HG02840 (cell line): ENCODE data around the gene APH1A.
A peak's percentile ranks its signal among the peaks of the same experiment; 100 is the strongest.
"Not testable (repeated sequence)": the region's sequence is repeated elsewhere in the genome, so short reads cannot be mapped to it uniquely, and the experiment has no call there.

Experiments
- ATAC-seq: cut with Tn5 transposase; IDR thresholded peaks from one replicate; pipeline ENCODE4 v1.9.1; 2021; ENCODE audit warnings: mild to moderate bottlenecking, moderate library complexity, moderate number of reproducible peaks; ENCODE audit not compliant: unreplicated experiment, low FRiP score

The APH1A gene

DNA sequence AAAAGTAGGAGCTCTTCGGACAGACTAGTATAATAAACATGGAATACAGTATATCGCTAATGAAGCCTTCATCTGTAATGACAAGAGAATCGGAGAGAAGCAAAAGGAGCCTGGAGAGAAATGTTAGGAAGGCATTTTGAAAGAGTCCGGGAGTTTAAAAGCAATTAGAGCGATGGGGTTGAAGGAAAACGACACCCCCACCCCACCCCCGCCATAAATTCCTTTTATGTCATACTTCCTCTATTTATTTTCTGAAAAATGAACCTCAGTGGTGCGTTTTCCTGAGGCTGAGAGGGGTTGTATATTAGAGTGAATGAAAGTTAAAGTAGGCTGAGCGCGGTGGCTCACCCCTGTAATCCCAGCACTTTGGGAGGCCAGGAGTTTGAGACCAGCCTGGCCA is 635 bp upstream of the APH1A start:
- no peak for ATAC-seq

DNA sequence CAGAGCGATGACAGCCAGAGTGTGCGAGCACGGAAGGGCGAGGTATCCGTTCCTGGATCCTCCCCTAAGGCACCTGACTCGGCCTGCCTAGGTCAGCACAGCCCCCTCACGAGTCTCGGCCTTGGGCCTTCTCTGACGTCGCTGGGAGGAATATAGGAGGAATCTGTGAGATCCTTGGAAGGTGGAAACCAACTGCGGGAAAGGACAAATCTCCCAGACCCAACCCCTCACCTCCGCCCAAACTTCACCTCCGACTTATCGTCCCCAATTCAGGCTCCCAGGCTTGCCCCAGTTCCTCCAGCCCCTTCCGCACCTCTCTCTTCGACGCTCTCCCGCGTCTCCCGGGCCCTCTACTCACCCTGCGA is 494 bp downstream of the APH1A start:
- peak; percentile 17 for ATAC-seq

DNA sequence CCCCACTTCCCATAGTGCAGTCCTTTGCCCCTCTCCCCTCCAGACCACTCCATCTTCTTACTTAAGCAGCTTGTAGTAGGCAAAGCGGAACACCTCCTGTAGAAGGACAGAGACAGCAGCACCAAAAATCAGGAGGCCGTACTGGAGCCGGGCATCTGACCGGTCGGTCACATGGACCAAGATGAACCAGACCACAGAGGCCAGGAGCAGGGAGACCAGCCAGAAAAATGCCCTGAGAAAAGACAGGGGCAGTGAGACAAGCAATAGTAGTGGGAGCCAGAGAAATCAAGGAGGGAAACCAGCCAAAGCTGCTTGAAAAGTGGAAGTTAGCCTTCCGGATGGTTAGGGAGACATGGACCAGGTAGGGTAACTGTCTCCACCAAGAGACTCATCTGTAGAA is 920 bp downstream of the APH1A start:
- ATAC-seq: no peak

DNA sequence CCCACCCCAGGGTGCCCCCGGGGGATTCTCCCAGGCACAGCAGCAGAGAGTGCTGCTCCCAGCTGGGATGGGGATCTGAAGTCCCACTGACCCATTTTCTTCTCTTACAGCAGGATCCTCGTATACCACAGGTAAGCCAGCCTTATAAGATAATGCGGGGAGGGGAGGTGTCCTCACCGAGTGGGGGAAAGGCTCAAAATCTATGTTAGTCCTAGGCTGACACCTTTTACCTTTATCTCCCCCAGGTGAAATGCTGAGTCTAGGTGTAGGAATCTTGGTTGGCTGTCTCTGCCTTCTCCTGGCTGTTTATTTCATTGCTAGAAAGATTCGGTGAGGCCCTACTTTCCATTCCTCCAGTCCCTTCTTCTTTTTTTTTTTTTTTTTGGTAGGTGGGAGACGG is 5.3 kb downstream of the APH1A start:
- ATAC-seq: no peak

DNA sequence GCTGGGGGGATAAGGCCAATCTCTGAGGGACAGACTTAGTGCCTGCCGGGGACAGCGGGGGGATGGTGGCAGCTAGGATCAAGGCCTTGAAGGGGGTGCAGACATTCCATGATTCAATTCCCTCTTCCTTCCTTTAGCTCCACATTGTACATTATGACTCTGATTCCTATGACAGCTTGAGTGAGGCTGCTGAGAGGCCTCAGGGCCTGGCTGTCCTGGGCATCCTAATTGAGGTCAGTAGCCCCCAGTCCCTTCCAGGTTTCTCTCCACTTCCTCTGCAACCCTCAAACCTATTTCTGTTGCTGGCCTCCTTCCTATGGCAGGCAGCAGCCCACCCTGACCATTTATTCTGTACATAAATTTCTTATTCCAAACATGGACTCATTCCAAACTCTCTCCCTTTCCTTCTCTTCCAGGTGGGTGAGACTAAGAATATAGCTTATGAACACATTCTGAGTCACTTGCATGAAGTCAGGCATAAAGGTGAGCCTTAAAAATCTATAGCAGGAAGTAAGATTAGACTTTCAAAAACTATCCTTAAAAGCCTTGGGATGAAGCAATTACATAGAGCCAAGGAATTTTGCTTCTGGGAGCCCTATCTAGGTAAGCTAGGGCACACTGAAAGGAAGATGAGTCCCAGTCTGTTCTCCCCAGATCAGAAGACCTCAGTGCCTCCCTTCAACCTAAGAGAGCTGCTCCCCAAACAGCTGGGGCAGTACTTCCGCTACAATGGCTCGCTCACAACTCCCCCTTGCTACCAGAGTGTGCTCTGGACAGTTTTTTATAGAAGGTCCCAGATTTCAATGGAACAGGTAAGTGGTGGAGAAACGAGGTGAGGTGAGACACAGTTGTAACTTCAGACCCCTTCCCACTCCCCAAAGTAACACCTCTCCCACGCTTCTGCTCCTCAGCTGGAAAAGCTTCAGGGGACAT is 6.2 kb downstream of the APH1A start:
- no peak for ATAC-seq

DNA sequence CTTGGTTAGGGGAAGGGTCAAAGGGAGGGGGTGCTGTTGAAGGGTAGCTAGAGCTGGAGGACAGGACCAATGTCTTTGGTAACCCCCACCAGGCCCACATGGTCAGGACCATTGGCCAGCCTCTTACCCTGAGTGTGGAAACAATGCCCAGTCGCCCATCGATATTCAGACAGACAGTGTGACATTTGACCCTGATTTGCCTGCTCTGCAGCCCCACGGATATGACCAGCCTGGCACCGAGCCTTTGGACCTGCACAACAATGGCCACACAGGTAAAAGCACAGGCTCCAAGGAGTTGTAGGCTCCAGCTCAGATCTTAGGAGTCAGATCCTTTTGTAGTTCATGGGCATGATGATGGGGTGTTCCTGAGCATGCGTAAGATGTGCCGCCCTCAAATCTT is 7.4 kb downstream of the APH1A start:
- ATAC-seq: no peak

DNA sequence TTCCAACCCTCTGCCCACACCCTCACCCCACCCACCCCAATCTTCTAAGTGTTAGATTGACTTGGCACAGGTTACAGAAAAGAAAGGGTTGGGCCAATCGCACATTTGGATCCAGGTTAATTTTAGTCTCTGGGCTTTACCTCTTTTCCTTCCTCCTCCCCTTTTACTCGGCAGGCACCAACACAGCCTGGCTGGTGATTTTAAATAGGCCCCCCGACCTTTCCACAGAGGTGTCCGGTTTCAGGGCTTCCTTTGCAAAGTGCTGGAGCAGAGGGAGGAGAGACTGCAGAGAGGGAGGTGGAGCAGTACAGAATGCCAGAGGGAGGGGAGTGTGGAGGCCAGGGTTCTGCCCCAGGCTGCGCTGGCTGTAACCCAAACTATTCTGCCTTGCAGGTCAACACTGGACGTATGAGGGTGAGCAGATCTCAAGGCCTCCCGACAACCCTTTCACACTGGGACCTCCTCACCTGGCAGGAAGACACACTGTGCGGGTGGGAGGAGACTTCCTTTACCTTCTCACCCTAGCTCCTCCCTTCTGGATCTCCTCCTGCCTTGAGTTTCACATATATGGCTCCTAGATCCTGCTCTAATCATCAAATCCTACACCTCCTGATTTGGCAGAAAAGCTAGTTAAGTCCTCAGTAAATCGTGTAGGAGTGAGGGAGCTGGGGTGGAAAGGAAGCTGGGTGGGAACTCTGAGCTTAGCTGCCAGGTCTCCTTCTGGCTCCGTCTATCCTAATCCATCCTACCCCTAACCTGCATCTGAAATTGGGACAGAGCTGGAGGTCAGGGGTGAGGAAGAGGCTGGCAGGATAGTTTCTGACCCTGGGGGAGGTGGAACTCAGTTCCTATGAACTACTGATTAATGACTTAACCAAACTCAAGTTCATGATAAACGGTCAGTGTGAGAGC is 8.8 kb downstream of the APH1A start:
- no peak for ATAC-seq

DNA sequence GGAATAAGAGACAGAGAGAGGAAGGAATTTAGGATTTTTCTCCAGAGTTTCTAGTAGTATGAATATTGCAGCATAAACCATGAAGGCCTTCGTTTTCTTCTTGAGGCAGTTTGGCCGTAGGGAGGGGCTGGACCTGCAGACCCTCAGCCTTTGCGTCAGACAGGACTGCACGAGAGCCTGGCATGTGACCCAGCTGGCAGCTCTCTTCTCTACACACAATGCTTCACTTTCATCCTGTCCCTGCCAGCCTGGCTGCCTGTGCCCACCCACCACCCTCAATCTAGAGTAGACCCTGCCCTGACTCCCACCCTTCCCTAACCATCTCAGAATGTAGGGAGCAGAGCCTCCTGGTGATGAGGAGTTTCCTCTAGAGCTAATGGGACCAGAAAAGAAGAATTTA is 9.6 kb downstream of the APH1A start:
- no peak for ATAC-seq

DNA sequence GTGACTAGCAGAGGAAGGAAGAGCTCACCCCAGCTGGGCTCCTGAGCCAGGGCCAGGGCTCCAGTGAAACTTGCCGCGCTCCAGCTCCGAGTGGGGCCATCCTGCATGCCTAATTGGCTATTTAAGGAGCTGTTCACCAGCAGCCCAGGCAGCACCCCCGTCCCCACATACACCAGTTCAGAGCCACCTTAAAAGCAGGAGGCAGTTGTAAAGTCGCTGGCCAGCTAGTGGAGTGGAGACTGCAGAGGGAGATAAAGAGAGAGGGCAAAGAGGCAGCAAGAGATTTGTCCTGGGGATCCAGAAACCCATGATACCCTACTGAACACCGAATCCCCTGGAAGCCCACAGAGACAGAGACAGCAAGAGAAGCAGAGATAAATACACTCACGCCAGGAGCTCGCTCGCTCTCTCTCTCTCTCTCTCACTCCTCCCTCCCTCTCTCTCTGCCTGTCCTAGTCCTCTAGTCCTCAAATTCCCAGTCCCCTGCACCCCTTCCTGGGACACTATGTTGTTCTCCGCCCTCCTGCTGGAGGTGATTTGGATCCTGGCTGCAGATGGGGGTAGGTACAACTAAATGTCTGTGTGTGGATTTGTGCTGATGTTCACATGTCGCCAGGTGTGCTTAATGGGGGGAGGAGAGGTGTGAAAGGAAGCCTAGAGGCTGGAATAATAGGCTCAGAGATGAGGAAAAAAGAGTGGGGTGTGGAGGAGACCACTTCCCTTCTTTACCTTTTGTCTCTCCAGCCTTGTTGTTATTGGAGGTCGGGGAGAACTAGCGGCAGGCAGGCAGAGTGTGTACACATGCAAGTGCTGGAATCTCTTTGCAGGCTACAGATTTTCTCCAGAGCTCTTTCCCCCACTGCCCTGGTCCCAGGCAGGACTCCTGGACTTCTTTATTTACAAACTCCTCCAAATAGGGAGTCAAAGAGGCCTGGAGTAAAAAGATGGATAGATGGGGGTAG is 10.9 kb downstream of the APH1A start, which contains the start of gene CA14:
TSS of gene CA14 (plus strand) at position 151 of the 962 bp plus-strand sequence. CDS start at position 506, 355 bp downstream.
- no peak for ATAC-seq

DNA sequence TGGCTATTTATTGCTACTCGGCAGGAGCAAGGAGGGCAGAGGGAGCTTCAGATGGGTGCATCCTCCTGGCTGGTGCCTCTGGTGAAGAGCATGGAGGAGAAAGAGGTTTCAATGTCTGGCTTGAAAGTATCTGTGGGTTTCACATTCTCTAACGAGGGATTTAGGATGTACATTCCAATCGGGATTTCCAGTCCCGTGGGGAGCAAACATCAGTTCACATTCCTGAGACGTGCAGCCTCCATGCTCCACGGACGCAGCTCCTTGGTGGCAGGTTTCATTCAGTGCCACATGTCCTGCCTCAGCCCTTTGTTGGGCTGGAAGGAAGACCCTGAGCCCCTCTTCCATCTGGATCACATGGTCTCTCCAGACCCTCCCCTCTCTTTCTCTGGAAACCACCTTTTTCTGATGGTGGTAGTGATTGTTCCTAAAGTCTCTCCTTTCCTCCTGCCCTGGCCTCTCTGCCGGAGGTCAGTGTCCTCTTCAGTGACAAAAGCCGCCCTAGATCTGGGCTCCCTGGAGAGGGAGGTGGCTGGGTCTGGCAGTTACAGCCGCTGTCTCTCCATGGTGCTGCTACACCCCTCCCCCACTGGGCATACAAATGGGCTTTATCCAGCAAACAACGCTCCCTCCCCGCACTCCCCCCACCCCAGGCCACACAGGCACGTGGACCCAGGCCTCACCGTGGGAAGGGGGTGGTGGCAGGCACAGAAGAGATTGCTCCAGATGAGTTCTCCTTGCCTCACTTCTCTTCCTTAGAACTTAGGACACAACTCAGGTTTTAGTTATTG is 12.1 kb downstream of the APH1A start:
- ATAC-seq: no peak

DNA sequence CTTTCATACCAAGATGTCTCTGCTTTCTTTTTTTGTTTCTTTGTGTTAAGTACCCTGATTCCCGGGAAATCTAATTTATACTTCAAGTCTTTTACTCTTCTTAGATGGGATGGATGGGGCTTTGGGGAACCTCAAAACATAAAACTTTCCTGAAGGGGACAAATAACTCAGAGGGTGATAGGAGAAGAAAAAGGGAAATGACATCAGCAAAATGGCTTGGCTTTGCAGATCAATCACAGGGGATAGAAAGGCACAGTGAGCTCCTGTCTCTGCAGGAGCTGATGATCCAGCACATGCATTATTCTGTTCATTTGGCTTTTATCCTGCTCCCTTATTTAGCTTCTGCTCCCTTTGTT is 12.6 kb downstream of the APH1A start:
- ATAC-seq: no peak

DNA sequence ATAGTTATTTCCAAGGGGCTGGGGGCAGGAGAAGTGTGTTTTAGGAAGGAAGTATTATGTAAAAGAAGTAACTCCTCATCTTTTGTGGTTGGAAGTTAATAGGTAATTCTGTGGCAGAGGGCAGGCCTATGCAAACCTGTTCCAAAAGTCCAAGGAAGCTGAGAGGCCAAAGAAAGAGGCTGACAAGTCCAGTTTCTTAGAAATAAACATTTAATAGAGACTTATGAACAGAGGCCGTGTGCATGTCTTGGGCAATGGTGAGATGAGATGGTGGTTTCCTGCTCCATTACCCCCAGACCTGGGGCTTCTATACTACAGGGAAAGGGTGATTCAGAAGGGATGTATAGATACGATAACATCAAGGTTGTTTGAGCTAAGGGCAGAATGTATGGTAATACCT is 18.9 kb downstream of the APH1A start:
- no peak for ATAC-seq

DNA sequence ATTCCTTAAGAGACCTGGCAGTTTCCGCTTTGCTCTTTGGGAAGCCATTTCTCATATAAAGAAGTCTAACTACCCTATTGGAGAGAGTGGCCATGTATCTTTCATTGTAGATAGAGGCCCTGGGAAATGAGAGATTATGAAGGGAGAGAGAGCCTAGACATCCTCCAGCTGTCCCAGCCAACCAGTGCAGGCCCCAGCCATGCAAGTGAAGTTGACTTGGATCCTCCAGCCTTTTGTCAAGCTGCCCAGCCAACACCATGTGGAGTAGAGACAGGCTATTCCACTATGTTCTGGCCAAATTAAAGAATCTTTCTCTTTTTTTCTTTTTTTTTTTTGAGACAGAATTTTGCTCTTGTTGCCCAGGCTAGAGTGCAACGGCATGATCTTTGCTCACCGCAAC is 25.8 kb downstream of the APH1A start:
- ATAC-seq: no peak

DNA sequence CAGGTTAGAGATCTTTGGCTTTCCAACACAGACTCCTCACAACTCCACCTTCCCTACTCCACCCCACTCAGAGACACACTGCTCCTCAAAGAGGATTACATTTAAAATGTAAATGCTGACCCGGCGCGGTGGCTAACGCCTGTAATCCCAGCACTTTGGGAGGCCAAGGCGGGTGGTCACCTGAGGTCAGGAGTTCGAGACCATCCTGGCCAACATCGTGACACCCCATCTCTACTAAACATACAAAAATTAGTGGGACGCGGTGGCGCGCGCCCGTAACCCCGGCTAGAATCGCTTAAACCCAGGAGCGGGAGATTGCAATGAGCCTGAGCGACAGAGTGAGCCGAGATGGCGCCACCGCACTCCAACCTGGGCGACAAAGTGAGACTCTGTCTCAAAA is 31.1 kb downstream of the APH1A start:
- ATAC-seq: no peak

DNA sequence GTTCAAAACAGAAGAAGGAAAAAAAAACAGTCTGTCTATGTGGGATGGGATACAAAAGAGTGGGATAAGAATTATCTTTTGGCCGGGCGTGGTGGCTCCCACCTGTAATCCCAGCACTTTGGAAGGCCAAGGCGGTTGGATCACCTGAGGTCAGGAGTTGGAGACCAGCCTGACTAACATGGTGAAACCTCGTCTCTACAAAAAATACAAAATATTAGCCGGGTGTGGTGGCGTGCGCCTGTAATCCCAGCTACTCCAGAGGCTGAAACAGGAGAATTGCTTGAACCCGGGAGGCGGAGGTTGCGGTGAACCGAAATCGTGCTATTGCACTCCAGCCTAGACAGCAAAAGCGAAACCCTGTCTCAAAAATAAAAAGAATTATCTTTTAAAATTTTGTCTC is 31.6 kb downstream of the APH1A start:
- ATAC-seq: not testable (repeated sequence)

DNA sequence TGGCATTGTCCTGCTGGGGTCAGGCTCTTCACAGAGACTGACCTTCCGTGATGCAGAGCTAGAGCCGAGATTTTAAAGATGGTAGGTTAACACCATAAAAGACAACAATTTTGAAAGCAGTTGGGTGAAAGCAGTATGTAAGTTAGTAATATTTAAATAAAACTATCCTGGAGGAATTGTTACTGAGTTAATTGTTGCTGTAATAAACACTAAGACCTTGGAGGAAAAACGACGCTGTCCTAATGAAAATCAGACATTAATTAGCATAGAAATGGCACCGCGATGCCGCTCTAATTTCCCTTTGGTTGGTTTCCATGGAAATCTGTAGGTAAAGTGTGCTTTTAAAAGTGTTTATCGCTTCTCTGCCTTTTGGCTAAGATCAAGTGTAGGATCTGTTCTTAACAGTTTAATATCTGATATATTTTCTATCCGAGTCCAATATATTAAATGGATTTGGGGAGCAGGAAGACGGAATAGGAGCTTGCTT is 32.2 kb downstream of the APH1A start:
- no peak for ATAC-seq

DNA sequence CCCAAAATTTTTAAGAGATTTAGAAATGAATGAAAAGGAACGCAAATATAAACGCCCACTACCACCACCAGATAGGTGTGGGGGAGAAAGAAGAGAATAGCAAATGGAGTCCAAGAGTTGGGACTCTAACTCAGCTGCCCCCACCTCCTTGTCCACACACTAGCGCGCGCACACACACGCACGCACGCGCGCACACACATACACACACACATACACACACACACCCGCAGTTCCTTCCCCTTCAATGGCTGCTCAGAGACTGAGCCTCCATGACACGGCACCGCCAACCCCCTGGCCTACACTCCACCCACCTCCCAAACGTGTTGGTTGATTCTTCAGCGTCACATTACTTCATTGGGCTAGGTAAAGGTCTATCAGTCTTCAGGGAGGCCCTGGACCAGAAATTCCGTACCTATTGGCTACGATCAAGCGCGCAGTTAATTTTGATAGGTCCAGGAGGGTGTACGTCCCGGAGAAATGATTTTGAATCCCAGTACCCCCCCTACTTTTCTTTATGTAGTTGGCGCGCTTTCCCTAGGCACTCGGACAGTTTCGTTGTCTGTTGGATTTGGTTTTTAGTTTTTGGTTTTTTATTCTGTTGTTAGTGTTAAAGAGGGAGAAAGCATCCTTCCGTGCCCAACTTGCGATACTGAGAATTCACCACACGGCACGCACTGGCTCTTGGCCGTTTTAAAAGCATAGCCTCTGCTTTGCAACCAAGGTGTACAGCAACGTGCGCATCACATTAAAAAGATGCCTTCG is 32.8 kb downstream of the APH1A start, which contains the start of gene ANP32E:
TSS of gene ANP32E (minus strand) at position 261 of the 762 bp plus-strand sequence. CDS start 326 bp downstream, outside the sequence.
- ATAC-seq: peak; percentile 89

DNA sequence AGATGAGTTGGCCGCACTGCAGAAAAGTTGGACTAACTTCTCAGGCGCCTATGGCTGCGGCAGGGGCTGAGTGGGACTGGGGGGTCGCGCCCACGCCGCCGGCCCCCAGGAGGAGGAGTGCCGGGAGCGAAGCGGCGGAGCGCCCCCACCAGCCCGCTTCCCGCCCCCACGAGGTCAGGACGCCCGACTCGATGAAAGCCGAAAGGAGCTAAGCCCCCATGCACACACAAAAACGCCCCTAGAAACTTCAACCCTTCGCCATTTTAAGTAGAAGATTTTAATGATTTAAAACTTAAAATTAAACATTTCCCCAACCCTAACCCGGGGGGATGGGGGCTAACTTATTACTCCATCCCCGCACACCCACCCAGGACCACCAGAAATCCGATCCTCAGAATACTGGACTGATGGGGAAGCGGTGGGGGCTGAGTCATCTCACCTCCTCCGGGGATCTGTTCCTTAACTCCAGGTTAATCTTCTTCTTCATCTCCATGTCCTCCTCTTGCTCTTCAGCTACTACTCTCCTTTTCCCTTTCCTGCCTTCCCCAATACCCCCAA is 33.4 kb downstream of the APH1A start:
- ATAC-seq: peak; percentile 2
